T follicular helper cell (primary cell): Measurements from ENCODE around the gene TWNK.
"Not testable (repeated sequence)": the region's sequence is repeated elsewhere in the genome, so short reads cannot be mapped to it uniquely, and the experiment has no call there.

Experiments
- DNase-seq: peaks from one replicate; pipeline ENCODE4 v3.0.0-alpha.2; 2020; ENCODE audit warnings: low read depth

TWNK gene

GRCh38 chr10:100972904-100973535 lies 14.3 kb upstream of the TWNK start:
- no peak for DNase-seq

GRCh38 chr10:100975397-100975796 lies 11.9 kb upstream of the TWNK start:
- DNase-seq, result not testable (repeated sequence)

GRCh38 chr10:100976906-100977305 lies 10.4 kb upstream of the TWNK start:
- no peak for DNase-seq

DNA sequence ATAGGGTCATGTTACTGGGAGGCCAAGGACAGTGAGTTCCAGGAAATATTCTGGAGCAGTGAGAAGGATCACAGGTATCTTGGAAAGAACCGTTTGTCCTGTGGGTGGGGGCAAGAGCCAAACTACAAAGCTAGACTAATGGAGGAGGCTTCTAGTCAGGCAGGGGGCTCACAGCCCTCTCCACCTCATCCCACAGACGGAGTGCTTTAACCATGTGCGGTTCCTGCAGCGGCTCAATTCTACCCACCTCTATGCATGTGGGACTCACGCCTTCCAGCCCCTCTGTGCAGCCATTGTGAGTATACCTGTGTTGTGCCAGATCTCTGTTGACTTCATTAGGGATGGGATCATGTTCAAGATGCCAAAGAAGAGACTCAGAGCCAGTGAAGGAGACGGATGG lies 9.9 kb upstream of the TWNK start:
- DNase-seq, result no peak

- no peak for DNase-seq
Observed at GRCh38 chr10:100978121-100978900, 9.0 kb upstream of the TWNK start.

GRCh38 chr10:100978901-100979195 lies 8.5 kb upstream of the TWNK start:
- no peak for DNase-seq

GRCh38 chr10:100979791-100980272 lies 7.5 kb upstream of the TWNK start:
- DNase-seq, result no peak

- DNase-seq, result no peak
Observed at GRCh38 chr10:100980311-100980710, 7.0 kb upstream of the TWNK start.

DNA sequence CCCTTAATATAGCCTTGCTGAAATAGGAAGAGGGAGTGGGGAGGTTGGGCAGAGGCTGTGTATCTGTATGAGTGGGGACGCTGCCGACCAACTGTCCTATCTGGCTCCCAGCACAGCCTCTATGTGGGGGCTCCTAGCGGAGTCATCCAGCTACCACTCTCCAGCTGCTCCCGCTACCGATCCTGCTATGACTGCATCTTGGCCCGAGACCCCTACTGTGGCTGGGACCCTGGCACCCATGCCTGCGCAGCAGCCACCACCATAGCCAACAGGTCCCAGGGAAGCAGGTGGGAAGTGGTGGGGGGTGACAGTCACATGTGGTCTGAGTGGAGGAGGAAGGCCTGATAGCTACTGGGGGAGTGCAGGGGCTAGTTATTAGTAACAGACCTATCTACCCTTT lies 6.6 kb upstream of the TWNK start:
- DNase-seq, result no peak

DNA sequence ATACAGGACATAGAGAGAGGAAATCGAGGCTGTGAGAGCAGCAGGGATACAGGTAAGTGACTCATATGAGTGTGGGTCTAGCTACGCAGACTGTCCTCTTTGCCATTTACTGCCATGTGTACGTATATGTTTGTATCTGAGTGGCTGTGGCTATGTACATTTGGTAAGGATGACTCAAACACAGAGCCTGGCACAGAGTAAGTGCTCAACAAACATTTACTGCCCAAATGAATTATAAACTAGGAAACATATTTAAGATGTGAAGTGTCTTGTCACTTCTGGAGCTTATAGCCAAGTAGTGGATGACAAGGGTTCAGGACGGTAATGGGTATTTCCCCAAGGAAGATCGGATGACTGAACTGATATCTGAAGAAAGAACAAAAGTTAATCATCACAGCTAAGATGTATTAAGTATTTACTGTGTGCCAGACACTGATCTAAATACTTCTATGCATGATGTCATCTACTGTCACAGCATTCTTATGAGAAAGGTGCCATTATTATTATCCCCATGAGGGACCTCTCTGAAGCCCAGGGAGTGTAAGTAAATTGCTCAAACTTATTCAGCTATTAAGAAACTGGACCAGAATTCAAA lies 6.1 kb upstream of the TWNK start:
- DNase-seq, result no peak

- no peak for DNase-seq
Observed at GRCh38 chr10:100982916-100983830, 4.2 kb upstream of the TWNK start.

GRCh38 chr10:100983868-100984671 lies 3.3 kb upstream of the TWNK start:
- DNase-seq, result no peak

GRCh38 chr10:100984672-100985177 lies 2.6 kb upstream of the TWNK start:
- no peak for DNase-seq

DNA sequence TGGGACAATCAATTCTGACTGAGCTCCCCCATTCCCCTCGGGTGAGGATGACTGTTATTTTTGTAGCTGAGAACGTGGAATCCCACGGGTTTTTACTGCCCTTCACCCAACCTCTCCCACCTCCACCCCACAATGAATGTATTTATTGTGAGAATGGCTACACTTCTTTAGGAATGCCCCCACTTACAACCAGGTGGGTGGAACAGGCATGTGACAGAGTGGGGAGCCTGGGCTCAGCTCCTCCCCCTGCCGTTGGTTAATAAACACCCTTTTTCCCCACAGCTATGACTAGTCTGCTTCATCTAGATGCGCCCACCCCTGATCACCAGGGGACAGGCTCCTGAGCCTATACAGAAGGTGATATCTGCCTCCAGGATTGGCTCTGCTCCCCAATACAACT lies 2.0 kb upstream of the TWNK start:
- DNase-seq, result no peak

- DNase-seq, result no peak
Observed at GRCh38 chr10:100986623-100986951, 756 bp upstream of the TWNK start.

- no peak for DNase-seq
Observed at GRCh38 chr10:100987685-100988049, 324 bp downstream of the TWNK start.

DNA sequence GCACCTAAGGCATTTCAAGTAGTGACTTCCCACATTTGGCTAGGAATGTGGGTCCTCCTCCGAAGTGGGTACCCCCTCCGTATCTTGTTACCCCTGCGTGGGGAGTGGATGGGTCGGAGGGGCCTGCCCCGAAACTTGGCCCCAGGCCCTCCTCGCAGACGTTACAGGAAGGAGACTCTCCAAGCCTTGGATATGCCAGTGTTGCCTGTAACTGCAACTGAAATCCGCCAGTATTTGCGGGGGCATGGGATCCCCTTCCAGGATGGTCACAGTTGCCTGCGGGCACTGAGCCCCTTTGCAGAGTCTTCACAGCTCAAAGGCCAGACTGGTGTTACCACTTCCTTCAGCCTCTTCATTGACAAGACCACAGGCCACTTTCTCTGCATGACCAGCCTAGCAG lies 823 bp downstream of the TWNK start:
- no peak for DNase-seq

DNA sequence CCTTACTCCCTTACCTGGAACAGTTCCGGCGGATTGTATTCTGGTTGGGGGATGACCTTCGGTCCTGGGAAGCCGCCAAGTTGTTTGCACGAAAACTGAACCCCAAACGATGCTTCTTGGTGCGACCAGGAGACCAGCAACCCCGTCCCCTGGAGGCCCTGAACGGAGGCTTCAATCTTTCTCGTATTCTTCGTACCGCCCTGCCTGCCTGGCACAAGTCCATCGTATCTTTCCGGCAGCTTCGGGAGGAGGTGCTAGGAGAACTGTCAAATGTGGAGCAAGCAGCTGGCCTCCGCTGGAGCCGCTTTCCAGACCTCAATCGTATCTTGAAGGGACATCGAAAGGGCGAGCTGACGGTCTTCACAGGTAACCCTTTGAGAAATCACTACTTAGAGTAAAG lies 1.7 kb downstream of the TWNK start:
- no peak for DNase-seq

GRCh38 chr10:100993986-100994708 lies 6.8 kb downstream of the TWNK start:
- no peak for DNase-seq

GRCh38 chr10:100995181-100995580 lies 7.8 kb downstream of the TWNK start:
- no peak for DNase-seq
